ENCODE data around the gene CACFD1. TPM values are rescaled to one million over a fixed set of nuclear protein-coding genes. Genes with fewer than 3 reads are reported as not detected.

The CACFD1 gene
- total RNA-seq, 1 donor from 2014 or later, result 19.0 TPM

DNA sequence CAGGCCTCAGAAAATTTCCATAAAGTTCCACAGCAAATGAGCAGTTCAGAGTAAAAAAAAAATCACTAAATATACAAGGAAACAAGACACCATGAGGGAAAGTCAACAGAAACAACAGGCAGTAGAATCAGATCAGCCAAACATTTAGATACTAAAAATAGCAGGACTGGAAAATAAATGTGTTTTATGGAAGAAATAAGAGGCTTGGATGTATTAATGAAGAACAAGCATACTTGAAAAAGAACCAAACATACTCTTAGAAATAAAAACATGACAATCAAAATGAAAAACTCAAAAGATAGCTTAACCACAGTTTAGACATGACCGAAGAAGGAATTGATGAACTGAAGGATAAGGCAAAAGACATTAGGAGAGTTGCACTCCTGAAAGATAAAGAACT lies 42.3 kb downstream of the CACFD1 start:
- DNase-seq, result no peak

DNA sequence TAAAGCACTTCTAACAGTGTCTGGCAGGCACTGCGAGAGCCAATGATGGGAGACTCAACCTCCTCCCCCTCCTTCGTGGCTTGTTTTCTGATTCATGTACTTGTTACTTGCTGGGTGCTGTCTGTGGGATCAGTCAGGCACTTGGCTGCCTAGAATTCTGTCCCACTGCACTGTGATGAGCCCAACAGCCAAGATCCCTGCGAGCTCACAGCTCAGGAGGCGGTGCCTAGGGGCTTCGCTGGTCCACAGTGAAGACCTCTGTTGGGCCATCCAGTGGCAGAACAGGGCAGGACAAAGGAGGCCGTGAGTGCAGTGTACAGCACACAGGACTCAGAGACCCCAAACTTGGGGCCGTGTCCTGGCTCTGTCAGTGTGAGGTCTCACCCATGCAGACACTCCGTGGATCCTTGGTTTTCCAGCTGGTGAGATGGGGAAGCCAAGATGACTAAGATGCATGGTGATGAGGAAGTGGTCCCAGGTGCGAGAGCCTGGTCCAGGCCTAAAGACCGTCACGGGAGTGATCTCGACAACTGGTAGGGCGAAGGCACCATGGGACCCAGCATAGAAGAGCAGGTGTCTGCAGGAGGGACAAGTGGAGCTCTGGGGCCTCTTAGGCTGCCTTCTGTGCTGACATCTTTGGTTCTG lies 45.5 kb downstream of the CACFD1 start:
- no peak for DNase-seq

DNA sequence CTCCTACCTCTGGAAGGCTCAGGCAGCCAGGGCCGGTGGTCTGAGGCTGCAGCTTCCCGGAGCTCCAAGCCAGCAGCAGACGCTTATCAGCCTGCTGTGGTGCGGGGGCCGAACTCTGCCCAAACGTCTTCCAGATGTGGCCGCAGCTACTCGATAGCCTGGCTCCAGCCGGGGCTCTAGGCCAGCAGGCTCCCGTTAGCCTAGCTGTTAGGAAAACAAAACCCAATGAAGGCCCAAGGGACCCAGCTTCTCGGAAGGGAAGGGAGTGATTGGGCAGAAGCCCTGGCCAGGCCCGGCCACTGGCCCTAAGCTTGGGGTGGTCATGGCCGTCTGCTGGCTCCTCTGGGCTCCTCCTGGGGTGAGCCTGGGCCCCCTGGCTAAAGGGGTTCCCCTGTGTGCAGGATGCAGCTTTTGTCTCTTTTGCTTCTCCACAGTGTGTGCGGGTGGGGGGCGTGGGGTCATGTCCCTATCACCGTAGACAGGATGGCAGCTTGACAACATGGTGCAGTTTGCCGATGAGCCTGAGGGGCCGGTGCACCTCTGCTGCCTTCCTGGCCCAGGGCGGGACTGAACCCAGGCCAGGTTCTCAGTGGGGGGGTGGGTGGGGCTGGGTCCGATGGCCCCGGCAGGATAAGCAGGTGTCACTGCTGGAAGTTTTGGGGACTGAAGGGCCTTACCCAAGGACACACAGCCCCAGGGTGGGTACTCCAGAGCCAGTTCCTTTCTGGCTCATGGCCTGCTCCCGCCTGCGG lies 46.3 kb downstream of the CACFD1 start:
- no peak for DNase-seq

DNA sequence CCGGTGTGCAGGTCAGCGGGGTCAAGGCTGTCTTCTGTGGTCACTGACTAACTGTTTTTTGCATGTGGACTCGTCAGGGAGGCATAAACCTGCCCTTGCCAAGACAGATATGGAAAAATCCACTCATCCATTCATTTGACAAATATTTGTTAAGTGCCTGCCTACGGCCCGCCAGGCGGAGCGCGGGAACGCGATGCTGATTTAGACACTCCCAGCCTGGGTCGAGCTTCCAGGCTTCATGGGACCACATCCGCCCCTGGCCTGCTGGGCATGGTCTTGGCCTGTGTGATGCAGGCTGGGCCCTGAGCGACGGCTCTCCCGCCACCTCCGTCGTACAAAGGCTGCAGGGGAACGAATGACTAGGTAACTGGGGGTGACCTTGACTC lies 46.9 kb downstream of the CACFD1 start:
- DNase-seq, result no peak

DNA sequence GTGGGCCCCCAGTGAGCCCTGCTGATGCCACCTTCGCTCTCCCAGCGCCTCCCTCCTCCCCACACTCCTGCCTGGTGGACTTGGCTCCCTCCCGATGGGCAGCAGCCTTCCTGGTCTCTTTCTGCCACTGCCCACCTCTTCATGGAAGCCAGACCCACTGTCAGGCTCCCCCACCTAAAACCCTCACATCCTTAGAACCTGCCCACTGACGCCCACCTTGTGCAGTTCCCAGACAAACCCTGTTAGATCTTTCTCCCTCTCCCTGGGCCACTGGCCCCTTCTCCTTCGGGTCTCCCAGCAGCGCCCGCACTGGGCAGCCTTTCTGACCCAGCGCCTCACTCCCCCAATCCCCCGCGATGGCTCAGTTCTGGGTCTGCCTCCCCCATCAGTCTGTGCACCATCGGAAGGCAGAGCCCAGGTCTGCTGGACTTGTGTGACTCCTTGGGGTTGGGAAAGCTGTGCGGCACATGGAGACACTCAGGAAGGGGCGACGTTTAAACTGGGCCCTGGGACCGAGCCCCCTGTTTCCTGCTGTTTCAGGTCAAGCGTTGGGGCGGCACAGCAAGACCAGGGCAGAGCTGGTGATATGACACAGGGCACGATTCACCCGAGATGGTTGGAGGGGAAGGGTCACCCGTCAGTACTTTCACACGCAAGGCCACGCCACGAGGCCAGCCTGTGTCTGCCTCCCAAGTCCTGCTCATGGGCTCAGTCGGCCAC lies 47.6 kb downstream of the CACFD1 start:
- no peak for DNase-seq

DNA sequence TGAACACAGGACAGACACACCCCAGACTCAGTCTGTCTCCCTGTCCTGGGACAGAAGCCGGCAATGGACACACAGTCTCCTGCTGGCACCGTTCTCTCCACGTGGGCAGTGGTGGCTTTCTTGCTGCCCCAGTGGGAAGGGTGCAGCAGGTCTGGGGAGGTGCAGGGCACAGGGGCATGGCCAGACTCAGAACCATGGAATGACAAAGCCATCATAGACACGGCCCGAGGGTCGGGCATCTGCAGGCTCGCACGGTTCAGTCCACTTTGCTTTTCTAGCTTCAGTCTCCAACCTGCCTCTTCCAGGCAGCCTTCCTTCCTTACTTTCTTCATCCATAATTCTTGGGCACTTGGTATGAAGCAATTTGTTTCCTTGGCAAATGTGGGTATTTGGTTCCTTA lies 48.3 kb downstream of the CACFD1 start:
- no peak for DNase-seq

DNA sequence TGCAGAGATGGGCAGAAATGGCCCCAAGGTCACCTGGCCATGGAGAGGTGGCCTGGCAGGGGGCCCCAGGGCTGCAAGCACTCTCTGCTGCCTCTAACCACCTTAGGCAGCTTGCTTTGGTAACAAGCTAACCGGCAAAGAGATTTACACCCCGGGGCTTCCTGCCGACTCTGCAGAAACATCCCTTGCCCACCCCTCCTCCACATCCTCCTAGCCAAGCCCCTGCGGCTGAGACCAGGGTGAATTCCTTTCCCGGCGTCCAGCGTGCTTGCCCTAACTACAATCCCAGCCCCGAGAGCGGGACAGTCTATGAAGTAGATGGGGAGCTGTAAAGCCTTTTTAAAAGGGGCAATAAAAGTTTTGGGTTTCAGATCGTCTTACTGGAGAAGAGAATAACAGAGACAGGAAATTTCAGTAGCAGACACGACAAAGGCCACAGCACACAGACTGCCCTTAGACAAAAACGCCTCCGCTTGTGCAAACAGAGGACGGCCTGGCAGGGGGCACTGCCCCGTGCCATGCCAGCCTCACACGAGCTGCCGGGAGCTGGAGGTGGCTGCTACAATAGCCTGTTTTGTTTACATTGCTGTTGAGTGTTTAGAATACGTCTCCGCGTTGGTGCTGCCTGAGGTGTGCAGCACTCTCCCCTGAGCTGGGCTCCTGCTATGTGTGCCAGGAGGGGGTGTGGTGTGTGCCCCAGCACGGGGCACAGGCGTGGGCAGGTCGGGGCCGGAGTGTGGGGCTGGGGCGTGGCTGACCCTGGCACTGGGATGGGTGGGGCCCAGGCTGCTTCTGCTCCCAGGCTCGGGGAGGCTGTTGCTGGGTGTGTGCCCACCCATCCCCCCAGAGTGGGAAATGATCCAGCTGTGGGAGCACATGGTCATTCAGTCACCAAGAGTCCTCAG lies 49.7 kb downstream of the CACFD1 start:
- no peak for DNase-seq

DNA sequence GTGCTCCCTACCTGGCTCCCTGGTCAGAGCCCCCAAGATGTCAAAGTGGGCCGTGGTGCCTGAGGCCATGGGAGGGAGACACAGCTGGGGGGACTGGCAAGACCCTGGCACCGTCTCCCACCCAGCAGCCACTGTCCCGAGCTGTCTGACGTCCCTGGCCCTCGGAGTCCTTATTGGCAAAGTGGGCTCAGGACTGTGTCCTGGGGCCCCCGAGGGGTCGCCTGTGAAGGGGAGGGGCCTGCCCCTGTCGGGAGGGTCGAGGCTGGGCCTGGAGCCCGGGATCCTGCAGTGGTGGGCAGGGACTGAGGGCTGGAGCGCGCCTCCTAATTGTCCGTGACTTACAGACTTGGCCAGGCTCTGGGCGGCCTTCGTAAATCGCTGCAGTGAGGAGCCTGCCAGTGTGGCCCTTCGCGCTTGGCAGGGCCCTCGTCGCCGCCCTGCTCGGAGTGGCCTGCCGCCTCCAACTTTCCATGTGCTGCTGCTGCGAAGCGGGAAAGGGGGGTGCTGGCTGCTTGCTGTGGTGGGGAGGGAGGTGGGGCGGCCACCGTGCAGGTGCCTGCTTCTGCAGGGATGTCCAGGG lies 51.2 kb downstream of the CACFD1 start:
- DNase-seq, result no peak

DNA sequence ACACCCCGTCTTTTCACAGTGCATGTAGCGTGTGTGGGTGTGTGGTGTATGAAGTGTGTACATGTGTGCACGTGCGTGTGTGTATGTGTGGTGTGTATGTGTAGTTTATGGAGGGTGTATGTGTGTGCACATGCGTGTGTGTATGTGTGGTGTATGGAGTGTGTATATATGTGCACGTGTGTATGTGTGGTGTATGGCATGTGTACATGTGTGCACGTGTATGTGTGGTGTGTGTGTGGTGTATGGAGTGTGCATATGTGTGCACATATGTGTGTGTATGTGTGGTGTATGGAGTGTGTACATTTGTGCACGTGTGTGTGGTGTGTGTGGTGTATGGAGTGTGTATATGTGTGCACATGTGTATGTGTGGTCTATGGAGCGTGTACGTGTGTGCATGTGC lies 51.8 kb downstream of the CACFD1 start:
- DNase-seq, result no peak

DNA sequence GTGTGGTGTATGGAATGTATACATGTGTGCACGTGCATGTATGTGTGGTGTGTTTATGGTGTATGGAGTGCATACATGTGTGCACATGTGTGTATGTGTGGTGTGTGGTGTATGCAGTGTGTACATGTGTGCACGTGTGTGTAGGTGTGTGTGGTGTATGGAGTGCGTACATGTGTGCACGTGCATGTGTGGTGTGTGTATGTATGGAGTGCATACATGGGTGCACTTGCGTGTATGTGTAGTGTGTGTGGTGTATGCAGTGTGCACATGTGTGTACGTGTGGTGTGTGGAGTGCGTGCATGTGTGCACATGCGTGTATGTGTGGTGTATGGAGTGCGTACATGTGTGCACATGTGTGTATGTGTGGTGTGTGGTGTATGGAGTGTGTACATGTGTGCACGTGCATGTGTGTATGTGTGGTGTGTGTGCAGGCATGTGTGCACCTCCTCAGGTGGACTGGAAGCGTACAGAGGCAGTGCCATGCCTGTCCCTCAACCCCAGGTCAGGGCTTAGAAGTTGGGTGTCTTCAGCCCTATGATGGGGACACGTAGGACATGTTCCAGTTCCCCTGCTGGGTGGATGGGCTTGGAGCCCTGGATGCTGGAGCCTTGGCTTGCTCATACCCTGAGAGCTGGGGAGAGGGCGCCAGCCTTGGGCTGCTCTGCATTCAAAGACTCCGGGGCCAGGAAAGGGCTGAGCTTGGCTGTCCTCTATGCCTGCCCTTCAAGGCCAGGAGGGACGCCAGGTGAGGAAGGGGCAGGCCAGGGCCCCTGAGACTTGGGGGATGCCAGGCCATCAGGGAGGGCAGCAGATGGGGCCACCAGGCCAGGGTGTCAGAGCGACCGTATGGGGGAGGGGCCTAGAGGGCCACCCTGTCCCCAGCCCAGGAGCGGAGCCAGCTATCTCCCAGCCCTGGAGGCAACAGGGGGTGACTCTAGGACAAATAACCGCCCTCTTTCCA lies 52.8 kb downstream of the CACFD1 start:
- DNase-seq, result no peak

DNA sequence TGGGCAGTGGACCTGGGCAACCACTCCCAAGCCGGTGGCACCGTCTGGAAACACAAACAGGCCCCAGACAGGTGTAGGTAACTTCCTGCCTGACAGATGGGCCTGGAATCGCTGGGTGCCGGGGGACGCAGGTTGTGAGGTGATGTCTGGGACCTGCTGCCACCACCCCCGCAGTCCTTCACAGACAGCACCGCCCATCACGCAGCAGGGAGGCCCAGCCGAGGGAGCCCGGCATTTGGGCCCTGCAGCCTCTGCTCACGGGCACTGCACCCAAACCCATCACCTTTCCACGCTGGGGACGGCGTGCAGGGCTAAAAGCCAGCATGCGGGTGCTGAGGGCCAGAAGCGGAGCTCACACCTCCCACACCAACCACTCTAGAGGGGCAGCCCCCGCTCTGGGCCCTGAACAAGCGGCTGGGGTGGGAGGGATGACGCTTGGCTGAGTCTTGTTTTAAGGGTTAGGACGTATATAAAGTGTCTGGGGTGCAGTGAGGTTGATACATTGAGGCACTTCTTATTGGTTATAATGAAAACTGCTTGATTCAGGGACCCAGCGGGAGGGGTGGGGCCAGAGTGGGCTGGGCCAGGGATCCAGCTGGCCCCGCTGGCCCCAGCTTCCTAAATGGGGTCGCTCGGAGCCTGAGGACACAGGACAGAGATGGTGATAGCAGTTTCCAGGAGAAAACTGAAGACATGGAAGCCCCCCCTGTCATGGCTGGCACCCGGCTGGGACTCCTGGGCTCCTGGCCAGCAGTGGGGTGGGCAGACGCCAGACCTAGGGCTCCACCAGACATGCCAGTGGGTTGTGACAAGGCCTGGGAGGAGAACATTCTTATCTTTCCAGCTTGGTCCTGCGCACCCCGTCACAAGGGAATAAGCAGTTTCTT lies 53.7 kb downstream of the CACFD1 start:
- DNase-seq, result no peak

DNA sequence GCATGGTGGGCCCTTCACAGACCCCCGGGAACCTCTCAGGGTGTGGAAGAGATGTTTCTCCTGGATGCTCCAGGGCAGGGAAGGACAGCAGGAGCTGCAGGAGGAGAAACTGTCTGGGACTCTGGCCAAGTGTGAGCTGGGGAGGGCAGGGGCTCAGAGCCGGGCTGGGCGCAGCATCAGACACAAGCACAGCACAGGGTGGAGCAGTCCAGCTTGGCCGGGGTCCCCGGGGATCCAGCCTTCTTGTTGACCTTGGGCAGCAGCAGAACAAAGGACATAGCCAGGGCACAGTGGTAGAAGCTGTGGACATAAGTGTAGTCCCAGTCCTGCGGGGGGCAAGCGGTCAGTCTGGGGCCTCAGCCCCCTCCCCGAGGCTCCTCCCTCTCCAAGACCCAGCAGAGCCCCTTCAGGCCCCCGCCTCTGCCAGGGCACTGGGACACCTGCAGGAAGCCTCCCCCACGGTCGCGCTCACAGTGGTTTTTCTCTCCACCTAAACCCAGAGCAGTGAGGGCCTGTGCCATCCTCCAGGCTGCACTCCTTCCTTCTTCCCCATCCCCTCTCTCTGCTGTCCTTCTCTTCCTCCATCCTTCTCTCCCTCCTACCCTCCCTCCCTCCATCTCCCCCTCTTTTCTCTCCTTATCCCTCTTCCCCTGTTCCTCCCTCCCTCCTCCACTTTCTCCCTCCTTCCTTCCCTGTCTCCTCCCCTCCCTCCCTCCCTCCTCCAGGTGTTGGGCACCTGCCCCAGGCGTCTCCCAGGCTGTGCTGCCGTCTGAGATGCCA lies 54.9 kb downstream of the CACFD1 start:
- no peak for DNase-seq

DNA sequence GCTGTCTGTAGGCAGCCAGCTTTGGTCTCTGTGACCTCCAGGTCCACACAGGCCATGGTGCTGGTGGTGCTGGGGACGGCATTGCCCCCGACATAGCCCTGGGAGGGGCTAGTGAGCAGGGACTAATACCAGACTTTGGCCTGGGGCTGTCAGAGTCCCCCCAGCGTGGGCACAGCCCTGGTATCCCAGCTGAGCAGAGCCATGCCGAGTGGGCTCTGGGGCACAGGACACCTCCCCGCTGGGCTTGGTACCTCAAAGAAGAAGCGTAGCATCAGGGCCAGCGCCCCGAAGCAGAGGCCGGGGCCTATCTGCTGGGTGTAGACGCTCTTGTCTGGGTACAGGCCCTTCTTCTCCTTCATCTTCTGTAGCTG lies 55.4 kb downstream of the CACFD1 start:
- DNase-seq, result no peak

DNA sequence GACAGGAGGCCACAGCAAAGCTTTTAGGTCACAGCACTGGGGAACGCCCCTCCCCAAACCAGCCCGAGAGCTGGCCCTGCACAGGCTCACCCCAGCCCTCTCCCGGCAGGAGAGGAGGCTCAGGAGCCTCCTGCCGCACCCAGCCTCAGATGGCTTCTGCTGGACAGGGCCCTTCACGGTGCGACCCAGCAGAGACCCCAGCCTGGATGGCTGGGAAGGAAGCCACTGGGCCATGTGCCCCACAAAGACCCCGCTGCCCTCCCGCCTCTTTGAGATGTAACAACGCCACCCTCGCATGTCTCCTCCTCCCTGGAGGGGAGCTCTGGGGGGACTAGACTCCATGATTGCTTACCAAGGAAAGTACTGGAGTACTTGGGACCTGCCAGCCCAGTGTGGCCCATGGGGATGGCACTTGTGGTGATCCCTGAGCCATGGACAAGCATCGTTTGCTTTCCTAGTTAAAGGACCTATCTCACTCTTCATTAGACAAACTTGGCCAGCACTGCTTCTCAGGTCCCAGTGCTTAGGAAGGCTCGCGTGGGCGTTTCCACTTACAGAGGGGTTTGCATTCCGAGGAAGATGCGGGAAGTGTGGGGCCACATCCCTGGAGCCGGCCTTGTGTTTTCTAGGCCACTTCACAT lies 56.0 kb downstream of the CACFD1 start:
- DNase-seq, result no peak

DNA sequence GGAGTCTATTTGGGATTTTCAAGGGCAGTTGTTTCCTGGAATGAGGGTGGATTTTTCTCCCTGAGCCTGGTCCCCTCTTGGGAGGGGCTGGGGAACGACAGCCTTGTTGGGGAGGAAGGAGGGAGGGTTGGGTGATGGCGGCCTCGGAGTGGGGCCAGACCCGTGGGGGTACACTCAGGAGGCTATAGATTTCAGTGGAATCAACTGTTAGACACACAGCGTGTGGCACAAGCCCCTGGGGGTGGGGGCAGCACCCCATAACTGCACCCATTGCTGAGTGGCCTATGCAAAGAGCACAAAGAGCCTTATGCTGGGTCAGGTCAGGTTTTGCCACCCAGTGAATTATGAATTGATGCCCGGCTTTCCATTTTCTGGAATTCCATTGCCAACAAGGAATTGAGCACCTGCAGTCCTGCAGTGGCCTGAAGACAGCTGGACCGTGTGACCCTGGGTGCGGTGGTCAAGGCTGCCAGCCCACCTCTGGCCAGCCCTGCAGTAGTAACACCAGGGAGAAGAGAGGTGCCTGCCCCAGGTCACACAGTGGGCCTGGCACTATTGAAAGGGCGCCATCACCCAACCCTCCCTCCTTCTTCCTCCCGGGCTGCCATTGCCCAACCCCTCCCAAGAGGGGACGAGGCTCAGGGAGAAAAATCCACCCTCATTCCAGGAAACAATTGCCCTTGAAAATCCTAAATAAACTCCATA lies 56.6 kb downstream of the CACFD1 start:
- no peak for DNase-seq

DNA sequence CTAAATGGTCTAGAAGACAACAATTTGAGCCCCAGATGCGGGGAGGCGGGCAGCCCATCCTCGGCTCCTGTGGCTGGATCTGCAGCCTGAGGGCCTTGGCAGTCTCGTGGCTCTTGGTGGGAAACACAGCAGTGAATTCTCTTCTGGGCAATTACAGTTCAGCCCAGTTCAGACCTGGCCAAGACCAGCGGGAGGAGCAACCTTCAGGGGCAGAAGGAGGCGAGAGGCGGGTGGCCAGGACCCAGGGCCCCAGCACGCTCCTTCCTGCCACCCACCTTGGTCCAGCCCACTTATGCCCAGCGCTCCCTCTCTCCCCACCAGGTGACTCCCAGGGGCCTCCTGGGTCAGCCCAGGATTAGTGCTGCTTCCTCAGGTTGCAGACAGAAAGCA lies 57.2 kb downstream of the CACFD1 start:
- DNase-seq, result no peak

DNA sequence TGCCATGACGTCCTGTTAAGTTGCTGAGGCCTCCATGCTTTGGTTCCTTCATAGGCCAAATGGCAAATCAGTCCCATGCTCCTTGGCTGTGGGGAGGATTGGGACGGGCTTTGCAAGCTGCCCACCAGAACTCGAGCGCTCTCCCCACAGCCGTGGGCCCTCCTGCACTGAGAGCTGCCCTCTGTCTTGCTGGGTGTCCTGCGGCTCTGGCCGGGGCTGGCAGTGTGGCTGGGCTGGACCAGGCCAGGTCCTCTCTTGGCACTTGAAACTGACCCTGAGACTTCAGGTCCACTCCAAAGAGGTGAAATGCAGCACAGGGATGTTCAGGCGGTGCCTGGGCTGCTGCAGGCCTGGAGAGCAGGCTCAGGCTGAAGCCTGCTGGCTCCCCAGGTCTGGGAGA lies 57.9 kb downstream of the CACFD1 start:
- DNase-seq, result no peak

DNA sequence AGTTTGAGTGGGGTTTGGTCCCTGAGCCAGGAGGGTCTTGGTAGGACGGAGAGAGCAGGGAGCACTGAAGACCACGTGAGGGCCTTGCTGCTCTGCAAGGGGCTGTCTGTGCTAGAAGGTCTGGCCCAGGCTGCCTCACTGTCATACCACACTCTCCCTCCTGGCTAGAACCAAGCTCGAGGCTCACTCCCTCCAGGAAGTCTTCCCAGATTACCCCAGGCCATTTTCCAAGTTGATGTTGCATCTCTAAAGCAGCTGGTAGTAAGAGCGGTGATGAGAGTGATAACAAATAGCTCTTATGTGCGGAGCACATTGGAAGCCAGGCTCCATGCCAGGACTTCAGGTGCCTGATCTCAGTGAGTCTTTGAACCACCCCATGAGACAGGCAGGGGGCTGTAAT lies 58.4 kb downstream of the CACFD1 start:
- DNase-seq, result no peak
